ENCODE measurements around the gene RRP12.

RRP12 gene

GRCh38 chr10:97334370-97335175, 66.6 kb downstream of the RRP12 start, which contains the start of gene FRAT2:
TSS of gene FRAT2 (minus strand) at chr10:97334729. CDS start at chr10:97334572, 157 bp downstream.
- DNase-seq = peak; percentile 69

GRCh38 chr10:97333601-97334369, 67.4 kb downstream of the RRP12 start:
- DNase-seq = peak; percentile 10

- DNase-seq = no peak
Measured at GRCh38 chr10:97333351-97333600, 67.9 kb downstream of the RRP12 start.

GRCh38 chr10:97332591-97333350, 68.4 kb downstream of the RRP12 start:
- no peak for DNase-seq

GRCh38 chr10:97331153-97331703, 69.9 kb downstream of the RRP12 start:
- DNase-seq = no peak

GRCh38 chr10:97329766-97330165, 71.4 kb downstream of the RRP12 start:
- DNase-seq = no peak

- DNase-seq = no peak
Measured at GRCh38 chr10:97328646-97329453, 72.3 kb downstream of the RRP12 start.

- no peak for DNase-seq
Measured at GRCh38 chr10:97327348-97328294, 73.5 kb downstream of the RRP12 start.

GRCh38 chr10:97325754-97326153, 75.4 kb downstream of the RRP12 start:
- no peak for DNase-seq

- DNase-seq = no peak
Measured at GRCh38 chr10:97323501-97323900, 77.6 kb downstream of the RRP12 start.

GRCh38 chr10:97321804-97322190, 79.3 kb downstream of the RRP12 start:
- no peak for DNase-seq

GRCh38 chr10:97321032-97321803, 79.9 kb downstream of the RRP12 start:
- no peak for DNase-seq

GRCh38 chr10:97320480-97321031, 80.6 kb downstream of the RRP12 start:
- DNase-seq = no peak

- no peak for DNase-seq
Measured at GRCh38 chr10:97319671-97320479, 81.3 kb downstream of the RRP12 start.

GRCh38 chr10:97318772-97319651, 82.1 kb downstream of the RRP12 start, which contains the start of gene FRAT1:
TSS of gene FRAT1 (plus strand) at chr10:97319271. CDS start at chr10:97319454, 183 bp downstream.
- DNase-seq = peak; percentile 59

GRCh38 chr10:97314671-97315070, 86.5 kb downstream of the RRP12 start:
- DNase-seq = no peak

GRCh38 chr10:97312897-97313296, 88.2 kb downstream of the RRP12 start:
- no peak for DNase-seq

- no peak for DNase-seq
Measured at GRCh38 chr10:97311111-97311626, 90.0 kb downstream of the RRP12 start.

Data from DMS 273 treated with DMSO at 0.1 percent for 48 hours (cell line).